SK-N-SH treated with all-trans-retinoic acid at 6 μM for 48 hours (cell line): ENCODE results near the gene PDE3A.

ENCODE experiments used
- ARNTL ChIP-seq: fragments of 450-650 bp; formaldehyde crosslinking; IDR thresholded peaks from 2 replicates; pipeline ENCODE4 v1.5.0; 2020; ENCODE audit warnings: low read depth, mild to moderate bottlenecking, moderate library complexity, borderline replicate concordance
- BACH2 ChIP-seq: fragments of 250-450 bp; sonication (Bioruptor Pico); IDR thresholded peaks from 2 replicates; pipeline ENCODE4 v1.9.0; 2021; ENCODE audit warnings: mild to moderate bottlenecking, borderline replicate concordance
- TF ChIP-seq, protein P1 (sequence below): fragments of 250-450 bp; sonication (Bioruptor Pico); IDR thresholded peaks from 2 replicates; pipeline ENCODE4 v1.8.0; 2020; ENCODE audit warnings: mild to moderate bottlenecking, moderate library complexity, borderline replicate concordance

DNA sequence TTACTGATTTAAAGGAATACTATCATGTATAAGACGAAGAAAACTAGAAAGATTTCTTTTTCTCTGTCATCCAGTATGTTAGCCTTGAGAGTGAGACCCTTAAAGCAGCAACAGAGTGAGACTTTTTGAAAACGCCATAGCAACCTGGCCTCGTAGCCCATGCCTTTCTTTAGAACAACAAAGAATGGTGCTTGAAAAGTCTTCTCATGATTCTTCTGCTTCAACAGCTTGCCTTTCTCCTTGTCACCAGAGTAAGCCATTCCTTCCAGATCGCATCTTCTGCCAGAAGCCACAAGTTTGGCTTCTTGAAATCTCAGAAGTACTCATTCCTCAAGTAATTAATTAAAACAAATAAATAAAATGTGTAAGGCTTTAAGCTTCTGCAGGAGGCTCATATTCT lies 109.3 kb downstream of the PDE3A start:
- TF ChIP-seq, protein P1, sequence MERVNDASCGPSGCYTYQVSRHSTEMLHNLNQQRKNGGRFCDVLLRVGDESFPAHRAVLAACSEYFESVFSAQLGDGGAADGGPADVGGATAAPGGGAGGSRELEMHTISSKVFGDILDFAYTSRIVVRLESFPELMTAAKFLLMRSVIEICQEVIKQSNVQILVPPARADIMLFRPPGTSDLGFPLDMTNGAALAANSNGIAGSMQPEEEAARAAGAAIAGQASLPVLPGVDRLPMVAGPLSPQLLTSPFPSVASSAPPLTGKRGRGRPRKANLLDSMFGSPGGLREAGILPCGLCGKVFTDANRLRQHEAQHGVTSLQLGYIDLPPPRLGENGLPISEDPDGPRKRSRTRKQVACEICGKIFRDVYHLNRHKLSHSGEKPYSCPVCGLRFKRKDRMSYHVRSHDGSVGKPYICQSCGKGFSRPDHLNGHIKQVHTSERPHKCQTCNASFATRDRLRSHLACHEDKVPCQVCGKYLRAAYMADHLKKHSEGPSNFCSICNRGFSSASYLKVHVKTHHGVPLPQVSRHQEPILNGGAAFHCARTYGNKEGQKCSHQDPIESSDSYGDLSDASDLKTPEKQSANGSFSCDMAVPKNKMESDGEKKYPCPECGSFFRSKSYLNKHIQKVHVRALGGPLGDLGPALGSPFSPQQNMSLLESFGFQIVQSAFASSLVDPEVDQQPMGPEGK (CRISPR knock-in tag), result no peak
- TF ChIP-seq BACH2 (CRISPR knock-in tag), result no peak
- no peak for TF ChIP-seq ARNTL
